Natural killer cell (primary cell): ENCODE data around the gene PC. TPM values are rescaled to one million over a fixed set of nuclear protein-coding genes. Genes with fewer than 3 reads are reported as not detected.

ENCODE experiments used
- ATAC-seq, 3 donors: fragments of 150-1000 bp in 2 of 3; fragments of 200-7000 bp in 1 of 3; cut with Tn5 transposase; 1 replicate in 1 of 3; 2 replicates in 2 of 3; pipeline ENCODE4 v1.10.0; 2021; ENCODE audit warnings: mild to moderate bottlenecking in 2 of 3, moderate library complexity in 2 of 3
- DNase-seq, 2 donors: peaks; one replicate each; pipeline versions ENCODE4 v3.0.0 to v3.0.0-alpha.2; 2013 to 2021; ENCODE audit warnings: mixed read lengths in 1 of 2
- H3K27ac ChIP-seq: one replicate; pipeline ENCODE4 v1.5.1; 2013; ENCODE audit warnings: mild to moderate bottlenecking, low read length
- H3K27me3 ChIP-seq: one replicate; pipeline ENCODE4 v1.6.1; 2013; ENCODE audit warnings: low read length; ENCODE audit not compliant: control insufficient read depth, insufficient read depth
- H3K36me3 ChIP-seq: one replicate; pipeline ENCODE4 v1.6.1; 2013; ENCODE audit warnings: low read length; ENCODE audit not compliant: control insufficient read depth, insufficient read depth
- H3K4me1 ChIP-seq: one replicate; pipeline ENCODE4 v1.6.1; 2013; ENCODE audit warnings: low read length; ENCODE audit not compliant: control insufficient read depth, insufficient read depth
- H3K4me3 ChIP-seq: one replicate; pipeline ENCODE4 v1.5.1; 2013; ENCODE audit warnings: low read length
- H3K9me3 ChIP-seq: one replicate; pipeline ENCODE4 v1.6.1; 2013; ENCODE audit warnings: low read length; ENCODE audit not compliant: control insufficient read depth, insufficient read depth
- H3K27ac Mint-ChIP-seq, 2 donors: one replicate each; pipeline ENCODE4 v1.8.0; 2022; ENCODE audit warnings: mild to moderate bottlenecking in 2 of 2, mixed read lengths in 2 of 2, moderate library complexity in 1 of 2
- H3K27me3 Mint-ChIP-seq, 2 donors: one replicate each; pipeline ENCODE4 v1.8.0; 2022; ENCODE audit warnings: low read depth in 2 of 2, mixed read lengths in 2 of 2
- H3K36me3 Mint-ChIP-seq: one replicate; pipeline ENCODE4 v1.8.0; 2022; ENCODE audit warnings: mixed read lengths
- H3K4me1 Mint-ChIP-seq, 2 donors: one replicate each; pipeline ENCODE4 v1.8.0; 2022; ENCODE audit warnings: mixed read lengths in 2 of 2
- H3K4me3 Mint-ChIP-seq: one replicate; pipeline ENCODE4 v1.8.0; 2022; ENCODE audit warnings: mild to moderate bottlenecking, moderate library complexity, mixed read lengths
- H3K9me3 Mint-ChIP-seq, 2 donors: one replicate each; pipeline ENCODE4 v1.8.0; 2022; ENCODE audit warnings: mixed read lengths in 2 of 2
- WGBS: methylation state at CpG from one replicate; pipeline ENCODE4 v1.1.7; 2013; ENCODE audit warnings: missing lambda C conversion rate; ENCODE audit not compliant: insufficient coverage; 5-methylcytosine and 5-hydroxymethylcytosine counted together
- intact Hi-C: fragments of 100-400 bp; cut with micrococcal nuclease; formaldehyde crosslinking; loops from one replicate; pipeline ENCODE4 v1.14.2; 2022
- total RNA-seq, 4 donors: library from RNA; stranded (reverse); fragments of 120-200 nt in 1 of 4; gene quantifications; one replicate each; pipeline versions ENCODE4 v1.2.3 to v1.2.4, GENCODE V29; 2013 to 2022
- TF ChIP-seq, protein P1 (sequence below): fragments of 200-600 bp; IDR thresholded peaks from one replicate; pipeline ENCODE4 v1.8.0; 2022; ENCODE audit warnings: antibody characterized with exemption

Gene PC
- total RNA-seq, 3 donors from 2014 or later (not counting 1 experiment from before 2014, with no cell fraction given) = 4.1 to 5.9 (median 4.6) TPM

DNA sequence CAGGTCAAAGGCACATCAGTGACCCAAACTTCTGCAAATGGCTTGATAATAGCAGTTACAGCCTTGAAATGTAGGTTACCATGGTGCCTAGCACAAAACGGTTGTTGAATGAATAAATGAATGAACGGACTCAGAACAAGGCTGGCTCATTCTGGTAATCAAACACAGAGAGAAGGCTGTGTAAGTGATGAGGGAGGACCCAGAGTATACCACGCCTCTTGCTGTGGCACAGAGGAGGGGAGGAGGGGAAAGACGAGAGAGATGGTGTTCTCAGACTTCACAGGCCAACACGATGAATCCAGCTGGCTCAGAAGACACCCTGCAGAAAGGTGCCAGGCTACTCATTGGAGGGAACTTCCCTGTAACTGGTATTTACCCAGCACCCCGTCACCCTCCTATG is 38.3 kb downstream of the PC start:
- H3K4me3 Mint-ChIP-seq = no peak overlapping the region
- TF ChIP-seq, protein P1, sequence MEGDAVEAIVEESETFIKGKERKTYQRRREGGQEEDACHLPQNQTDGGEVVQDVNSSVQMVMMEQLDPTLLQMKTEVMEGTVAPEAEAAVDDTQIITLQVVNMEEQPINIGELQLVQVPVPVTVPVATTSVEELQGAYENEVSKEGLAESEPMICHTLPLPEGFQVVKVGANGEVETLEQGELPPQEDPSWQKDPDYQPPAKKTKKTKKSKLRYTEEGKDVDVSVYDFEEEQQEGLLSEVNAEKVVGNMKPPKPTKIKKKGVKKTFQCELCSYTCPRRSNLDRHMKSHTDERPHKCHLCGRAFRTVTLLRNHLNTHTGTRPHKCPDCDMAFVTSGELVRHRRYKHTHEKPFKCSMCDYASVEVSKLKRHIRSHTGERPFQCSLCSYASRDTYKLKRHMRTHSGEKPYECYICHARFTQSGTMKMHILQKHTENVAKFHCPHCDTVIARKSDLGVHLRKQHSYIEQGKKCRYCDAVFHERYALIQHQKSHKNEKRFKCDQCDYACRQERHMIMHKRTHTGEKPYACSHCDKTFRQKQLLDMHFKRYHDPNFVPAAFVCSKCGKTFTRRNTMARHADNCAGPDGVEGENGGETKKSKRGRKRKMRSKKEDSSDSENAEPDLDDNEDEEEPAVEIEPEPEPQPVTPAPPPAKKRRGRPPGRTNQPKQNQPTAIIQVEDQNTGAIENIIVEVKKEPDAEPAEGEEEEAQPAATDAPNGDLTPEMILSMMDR = no peak
- ATAC-seq (no peak), DNase-seq (no peak)
- H3K27me3 Mint-ChIP-seq = peaks cover 0 to 6% of the 10 kb centered on the region in 2 donors
- intact Hi-C loops = no loop called here
- Histone ChIP-seq H3K36me3 (no peaks in the 10 kb centered on the region), H3K27ac (no peak overlapping the region), H3K4me3 (no peak overlapping the region), H3K27me3 (no peaks in the 10 kb centered on the region), H3K9me3 (no peaks in the 10 kb centered on the region), H3K4me1 (no peaks in the 10 kb centered on the region)
- no peaks in the 10 kb centered on the region for H3K4me1 Mint-ChIP-seq
- no peaks in the 10 kb centered on the region for H3K36me3 Mint-ChIP-seq
- H3K9me3 Mint-ChIP-seq = no peaks in the 10 kb centered on the region
- no peak overlapping the region for H3K27ac Mint-ChIP-seq
- 90% methylated on average over 6 of the region's 6 CpGs for WGBS

DNA sequence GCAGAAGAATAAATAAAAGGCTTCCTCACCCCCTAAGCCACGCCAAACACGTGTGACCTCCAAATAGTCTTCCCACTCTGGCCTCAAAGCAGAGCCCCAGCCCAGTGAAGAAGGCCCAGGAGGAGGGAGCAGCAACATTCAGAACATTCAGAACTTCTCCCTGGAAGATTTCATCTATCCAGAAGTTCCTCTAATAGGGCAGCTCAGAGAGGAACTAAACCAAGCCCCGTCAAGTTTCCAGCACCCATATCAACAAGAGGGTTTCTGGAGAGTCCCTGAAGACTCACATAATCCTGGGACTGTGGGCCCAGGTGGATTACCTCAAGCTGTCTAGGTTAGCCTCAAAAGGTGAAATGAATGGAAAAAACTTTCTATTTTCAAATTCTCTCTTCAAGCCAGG is 39.4 kb downstream of the PC start:
- H3K27me3 Mint-ChIP-seq = peaks cover 0 to 6% of the 10 kb centered on the region in 2 donors
- H3K27ac ChIP-seq = no peak overlapping the region
- ATAC-seq (no peak), DNase-seq (no peak)
- H3K9me3 Mint-ChIP-seq = no peaks in the 10 kb centered on the region
- intact Hi-C loops = no loop called here
- 54% methylated on average over 3 of the region's 3 CpGs for WGBS
- H3K27ac Mint-ChIP-seq = no peak overlapping the region
- H3K4me3 ChIP-seq = no peak overlapping the region
- TF ChIP-seq, protein P1 = no peak
- H3K4me3 Mint-ChIP-seq = no peak overlapping the region
- H3K4me1 Mint-ChIP-seq = no peaks in the 10 kb centered on the region
- no peaks in the 10 kb centered on the region for H3K27me3 ChIP-seq
- no peaks in the 10 kb centered on the region for H3K9me3 ChIP-seq
- H3K4me1 ChIP-seq = no peaks in the 10 kb centered on the region
- H3K36me3 ChIP-seq = no peaks in the 10 kb centered on the region
- no peaks in the 10 kb centered on the region for H3K36me3 Mint-ChIP-seq

DNA sequence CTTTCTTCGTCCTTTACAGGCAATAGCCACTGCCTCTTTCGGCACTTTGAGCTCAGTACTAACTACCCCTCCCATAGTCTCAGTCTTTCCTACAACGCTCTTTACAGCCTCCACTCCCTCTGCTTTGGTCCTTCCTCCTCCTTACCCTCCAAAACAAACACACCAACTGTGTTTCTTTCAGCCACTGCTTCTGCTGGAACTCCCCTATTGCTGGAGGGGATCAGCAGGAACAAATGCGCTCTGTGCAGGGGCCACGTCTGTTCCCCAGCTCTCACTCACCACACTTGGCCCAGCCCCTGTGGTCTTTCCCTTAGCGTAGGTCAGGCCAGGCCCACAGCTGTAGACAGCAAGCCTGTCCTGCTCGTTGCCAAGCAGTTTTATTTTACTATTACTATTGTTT is 42.3 kb downstream of the PC start:
- WGBS = 89% methylated on average over 6 of the region's 7 CpGs
- no peaks in the 10 kb centered on the region for H3K36me3 Mint-ChIP-seq
- H3K27ac Mint-ChIP-seq = no peak overlapping the region

More for the DNA sequence above, 42.3 kb downstream of the PC start:
- ATAC-seq (no peak), DNase-seq (no peak)
- Mint-ChIP-seq H3K4me3 (no peak overlapping the region), H3K9me3 (no peaks in the 10 kb centered on the region), H3K4me1 (no peaks in the 10 kb centered on the region), H3K27me3 (peaks cover 0 to 6% of the 10 kb centered on the region in 2 donors)
- Histone ChIP-seq H3K4me3 (no peak overlapping the region), H3K9me3 (no peaks in the 10 kb centered on the region), H3K4me1 (no peaks in the 10 kb centered on the region), H3K36me3 (no peaks in the 10 kb centered on the region), H3K27ac (no peak overlapping the region), H3K27me3 (no peaks in the 10 kb centered on the region)
- intact Hi-C loops = no loop called here
- TF ChIP-seq, protein P1 = no peak
